Stimulated activated CD8-positive, alpha-beta memory T cell treated with anti-CD3 and anti-CD28 coated beads, Interleukin-15, amount 100 ng/mL, for 1 hour (primary cell): ENCODE results near the gene GNA12.

Source experiments
- DNase-seq: peaks from one replicate; pipeline ENCODE4 v3.0.0-alpha.2; 2020; ENCODE audit warnings: low read depth

The GNA12 gene

GRCh38 chr7:2802504-2803341 is 41.4 kb downstream of the GNA12 start:
- no peak for DNase-seq

GRCh38 chr7:2802101-2802500 is 42.0 kb downstream of the GNA12 start:
- no peak for DNase-seq

- no peak for DNase-seq
These were observed 43.0 kb downstream of the GNA12 start for GRCh38 chr7:2800931-2801688.

- DNase-seq, result no peak
These were observed 43.7 kb downstream of the GNA12 start for GRCh38 chr7:2800220-2800930.

GRCh38 chr7:2799253-2799652 is 44.9 kb downstream of the GNA12 start:
- no peak for DNase-seq

- no peak for DNase-seq
These were observed 45.4 kb downstream of the GNA12 start for GRCh38 chr7:2798669-2799068.

- DNase-seq, result no peak
These were observed 47.5 kb downstream of the GNA12 start for GRCh38 chr7:2796358-2797352.

- DNase-seq, result no peak
These were observed 48.2 kb downstream of the GNA12 start for GRCh38 chr7:2795906-2796305.

- DNase-seq, result no peak
These were observed 49.1 kb downstream of the GNA12 start for GRCh38 chr7:2794836-2795636.

- no peak for DNase-seq
These were observed 51.1 kb downstream of the GNA12 start for GRCh38 chr7:2792856-2793487.

GRCh38 chr7:2792235-2792634 is 51.9 kb downstream of the GNA12 start:
- no peak for DNase-seq

GRCh38 chr7:2791390-2791789 is 52.7 kb downstream of the GNA12 start:
- no peak for DNase-seq

GRCh38 chr7:2787251-2787951 is 56.7 kb downstream of the GNA12 start:
- DNase-seq, result no peak

- no peak for DNase-seq
These were observed 57.4 kb downstream of the GNA12 start for GRCh38 chr7:2786607-2787116.

- DNase-seq, result no peak
These were observed 59.0 kb downstream of the GNA12 start for GRCh38 chr7:2785071-2785500.

GRCh38 chr7:2782565-2782964 is 61.5 kb downstream of the GNA12 start:
- no peak for DNase-seq

GRCh38 chr7:2782121-2782520 is 62.0 kb downstream of the GNA12 start:
- DNase-seq, result no peak

GRCh38 chr7:2781636-2782035 is 62.5 kb downstream of the GNA12 start:
- DNase-seq, result no peak

- DNase-seq, result no peak
These were observed 65.1 kb downstream of the GNA12 start for GRCh38 chr7:2779051-2779450.
